SK-N-MC (cell line): ENCODE data around the gene GJD3.

Experiments
- EZH2 ChIP-seq: fragments of 200-600 bp; sonication (generic); IDR thresholded peaks from one replicate; pipeline ENCODE4 v1.6.1; 2017; ENCODE audit warnings: antibody characterized with exemption
- FOXP2 ChIP-seq: optimal IDR thresholded peaks from 2 replicates; pipeline ENCODE3; 2011; ENCODE audit warnings: mild to moderate bottlenecking, moderate library complexity; ENCODE audit not compliant: insufficient read depth; ENCODE audit errors: extremely low read length, control extremely low read depth
- POLR2AphosphoS5 ChIP-seq: IDR thresholded peaks from 2 replicates; pipeline ENCODE4 v1.6.1; 2012; ENCODE audit warnings: mild to moderate bottlenecking, low read depth, low read length, borderline replicate concordance

- TF ChIP-seq EZH2 (no peak), POLR2AphosphoS5 (no peak), FOXP2 (no peak)
Measured at GRCh38 chr17:40377832-40378231, 13.3 kb upstream of the GJD3 start.
